ENCODE measurements around the gene ARMC7.

Gene ARMC7

GRCh38 chr17:75098861-75099260, 10.9 kb upstream of the ARMC7 start:
- DNase-seq, result no peak
- no peaks in the 10 kb centered on the region for H3K4me1 ChIP-seq (ENCODE audit: control insufficient read depth, insufficient read depth, low read length, poor library complexity, severe bottlenecking)
- H3K27me3 ChIP-seq (replicated peaks; ENCODE audit: control insufficient read depth, insufficient read depth, low read length, poor library complexity, severe bottlenecking), result no peaks in the 10 kb centered on the region
- H3K4me3 ChIP-seq (ENCODE audit: insufficient read depth, low read depth, low read length, poor library complexity, severe bottlenecking), result no peak overlapping the region
- H3K27ac ChIP-seq (ENCODE audit: insufficient read depth, low read length, poor library complexity, severe bottlenecking), result no peak overlapping the region
- H3K36me3 ChIP-seq (ENCODE audit: control insufficient read depth, insufficient read depth, low read length), result peaks cover 4% of the 10 kb centered on the region
- H3K9me3 ChIP-seq (ENCODE audit: control insufficient read depth, low read length), result no peaks in the 10 kb centered on the region

- peaks cover 4% of the 10 kb centered on the region for H3K36me3 ChIP-seq (ENCODE audit: control insufficient read depth, insufficient read depth, low read length)
- no peaks in the 10 kb centered on the region for H3K27me3 ChIP-seq (replicated peaks; ENCODE audit: control insufficient read depth, insufficient read depth, low read length, poor library complexity, severe bottlenecking)
- no peak overlapping the region for H3K4me3 ChIP-seq (ENCODE audit: insufficient read depth, low read depth, low read length, poor library complexity, severe bottlenecking)
- no peaks in the 10 kb centered on the region for H3K4me1 ChIP-seq (ENCODE audit: control insufficient read depth, insufficient read depth, low read length, poor library complexity, severe bottlenecking)
- no peak overlapping the region for H3K27ac ChIP-seq (ENCODE audit: insufficient read depth, low read length, poor library complexity, severe bottlenecking)
- H3K9me3 ChIP-seq (ENCODE audit: control insufficient read depth, low read length), result no peaks in the 10 kb centered on the region
- no peak for DNase-seq
These were observed 9.7 kb upstream of the ARMC7 start for GRCh38 chr17:75099881-75100595.

GRCh38 chr17:75102385-75102821, 7.4 kb upstream of the ARMC7 start:
- H3K4me3 ChIP-seq (ENCODE audit: insufficient read depth, low read depth, low read length, poor library complexity, severe bottlenecking), result no peak overlapping the region
- H3K9me3 ChIP-seq (ENCODE audit: control insufficient read depth, low read length), result no peaks in the 10 kb centered on the region
- no peak for DNase-seq
- no peaks in the 10 kb centered on the region for H3K27me3 ChIP-seq (replicated peaks; ENCODE audit: control insufficient read depth, insufficient read depth, low read length, poor library complexity, severe bottlenecking)
- H3K4me1 ChIP-seq (ENCODE audit: control insufficient read depth, insufficient read depth, low read length, poor library complexity, severe bottlenecking), result no peaks in the 10 kb centered on the region
- H3K27ac ChIP-seq (ENCODE audit: insufficient read depth, low read length, poor library complexity, severe bottlenecking), result no peak overlapping the region
- H3K36me3 ChIP-seq (ENCODE audit: control insufficient read depth, insufficient read depth, low read length), result peaks cover 4% of the 10 kb centered on the region

- H3K4me1 ChIP-seq (ENCODE audit: control insufficient read depth, insufficient read depth, low read length, poor library complexity, severe bottlenecking), result no peaks in the 10 kb centered on the region
- peaks cover 4% of the 10 kb centered on the region for H3K36me3 ChIP-seq (ENCODE audit: control insufficient read depth, insufficient read depth, low read length)
- no peak overlapping the region for H3K27ac ChIP-seq (ENCODE audit: insufficient read depth, low read length, poor library complexity, severe bottlenecking)
- no peak for DNase-seq
- no peak overlapping the region for H3K4me3 ChIP-seq (ENCODE audit: insufficient read depth, low read depth, low read length, poor library complexity, severe bottlenecking)
- no peaks in the 10 kb centered on the region for H3K9me3 ChIP-seq (ENCODE audit: control insufficient read depth, low read length)
- H3K27me3 ChIP-seq (replicated peaks; ENCODE audit: control insufficient read depth, insufficient read depth, low read length, poor library complexity, severe bottlenecking), result no peaks in the 10 kb centered on the region
These were observed 5.9 kb upstream of the ARMC7 start for GRCh38 chr17:75103601-75104554.

- no peak for DNase-seq
- Histone ChIP-seq H3K9me3 (ENCODE audit: control insufficient read depth, low read length) (no peaks in the 10 kb centered on the region), H3K27me3 (replicated peaks; ENCODE audit: control insufficient read depth, insufficient read depth, low read length, poor library complexity, severe bottlenecking) (no peaks in the 10 kb centered on the region), H3K27ac (ENCODE audit: insufficient read depth, low read length, poor library complexity, severe bottlenecking) (no peak overlapping the region), H3K4me1 (ENCODE audit: control insufficient read depth, insufficient read depth, low read length, poor library complexity, severe bottlenecking) (peaks cover 2% of the 10 kb centered on the region), H3K4me3 (ENCODE audit: insufficient read depth, low read depth, low read length, poor library complexity, severe bottlenecking) (no peak overlapping the region), H3K36me3 (ENCODE audit: control insufficient read depth, insufficient read depth, low read length) (peaks cover 1% of the 10 kb centered on the region)
These were observed 4.4 kb upstream of the ARMC7 start for GRCh38 chr17:75105126-75106080.

- H3K9me3 ChIP-seq (ENCODE audit: control insufficient read depth, low read length), result no peaks in the 10 kb centered on the region
- H3K27me3 ChIP-seq (replicated peaks; ENCODE audit: control insufficient read depth, insufficient read depth, low read length, poor library complexity, severe bottlenecking), result no peaks in the 10 kb centered on the region
- H3K4me1 ChIP-seq (ENCODE audit: control insufficient read depth, insufficient read depth, low read length, poor library complexity, severe bottlenecking), result peaks cover 12% of the 10 kb centered on the region
- H3K4me3 ChIP-seq (ENCODE audit: insufficient read depth, low read depth, low read length, poor library complexity, severe bottlenecking), result no peak overlapping the region
- no peaks in the 10 kb centered on the region for H3K36me3 ChIP-seq (ENCODE audit: control insufficient read depth, insufficient read depth, low read length)
- no peak overlapping the region for H3K27ac ChIP-seq (ENCODE audit: insufficient read depth, low read length, poor library complexity, severe bottlenecking)
- no peak for DNase-seq
These were observed 1.6 kb upstream of the ARMC7 start for GRCh38 chr17:75108193-75108592.

- H3K27me3 ChIP-seq (replicated peaks; ENCODE audit: control insufficient read depth, insufficient read depth, low read length, poor library complexity, severe bottlenecking), result no peaks in the 10 kb centered on the region
- peaks cover 12% of the 10 kb centered on the region for H3K4me1 ChIP-seq (ENCODE audit: control insufficient read depth, insufficient read depth, low read length, poor library complexity, severe bottlenecking)
- H3K4me3 ChIP-seq (ENCODE audit: insufficient read depth, low read depth, low read length, poor library complexity, severe bottlenecking), result peak overlapping the region; percentile 84
- peak overlapping the region; percentile 62 for H3K27ac ChIP-seq (ENCODE audit: insufficient read depth, low read length, poor library complexity, severe bottlenecking)
- no peak for DNase-seq
- H3K9me3 ChIP-seq (ENCODE audit: control insufficient read depth, low read length), result no peaks in the 10 kb centered on the region
- H3K36me3 ChIP-seq (ENCODE audit: control insufficient read depth, insufficient read depth, low read length), result no peaks in the 10 kb centered on the region
These were observed 743 bp upstream of the ARMC7 start for GRCh38 chr17:75109046-75109406.

- DNase-seq, result no peak
- H3K4me3 ChIP-seq (ENCODE audit: insufficient read depth, low read depth, low read length, poor library complexity, severe bottlenecking), result peak overlapping the region; percentile 84
- peak overlapping the region; percentile 62 for H3K27ac ChIP-seq (ENCODE audit: insufficient read depth, low read length, poor library complexity, severe bottlenecking)
- no peaks in the 10 kb centered on the region for H3K9me3 ChIP-seq (ENCODE audit: control insufficient read depth, low read length)
- H3K4me1 ChIP-seq (ENCODE audit: control insufficient read depth, insufficient read depth, low read length, poor library complexity, severe bottlenecking), result peaks cover 15% of the 10 kb centered on the region
- H3K27me3 ChIP-seq (replicated peaks; ENCODE audit: control insufficient read depth, insufficient read depth, low read length, poor library complexity, severe bottlenecking), result no peaks in the 10 kb centered on the region
- H3K36me3 ChIP-seq (ENCODE audit: control insufficient read depth, insufficient read depth, low read length), result no peaks in the 10 kb centered on the region
These were observed 617 bp downstream of the ARMC7 start for GRCh38 chr17:75110234-75110937.

- Histone ChIP-seq H3K4me3 (ENCODE audit: insufficient read depth, low read depth, low read length, poor library complexity, severe bottlenecking) (no peak overlapping the region), H3K4me1 (ENCODE audit: control insufficient read depth, insufficient read depth, low read length, poor library complexity, severe bottlenecking) (peaks cover 18% of the 10 kb centered on the region), H3K27ac (ENCODE audit: insufficient read depth, low read length, poor library complexity, severe bottlenecking) (peak overlapping the region; percentile 13), H3K36me3 (ENCODE audit: control insufficient read depth, insufficient read depth, low read length) (no peaks in the 10 kb centered on the region), H3K27me3 (replicated peaks; ENCODE audit: control insufficient read depth, insufficient read depth, low read length, poor library complexity, severe bottlenecking) (no peaks in the 10 kb centered on the region), H3K9me3 (ENCODE audit: control insufficient read depth, low read length) (no peaks in the 10 kb centered on the region)
- no peak for DNase-seq
These were observed 2.1 kb downstream of the ARMC7 start for GRCh38 chr17:75111777-75112335.

Data from effector memory CD4-positive, alpha-beta T cell (primary cell).